SIG-M5 treated with dmso at 0.1 percent for 504 hours (cell line): ENCODE data around the gene PKNOX2.

Source experiments
- DNase-seq: peaks from one replicate; lab custom pipeline; 2025; ENCODE audit not compliant: unreplicated experiment; lab: John Stamatoyannopoulos, UW

The PKNOX2 gene

DNA sequence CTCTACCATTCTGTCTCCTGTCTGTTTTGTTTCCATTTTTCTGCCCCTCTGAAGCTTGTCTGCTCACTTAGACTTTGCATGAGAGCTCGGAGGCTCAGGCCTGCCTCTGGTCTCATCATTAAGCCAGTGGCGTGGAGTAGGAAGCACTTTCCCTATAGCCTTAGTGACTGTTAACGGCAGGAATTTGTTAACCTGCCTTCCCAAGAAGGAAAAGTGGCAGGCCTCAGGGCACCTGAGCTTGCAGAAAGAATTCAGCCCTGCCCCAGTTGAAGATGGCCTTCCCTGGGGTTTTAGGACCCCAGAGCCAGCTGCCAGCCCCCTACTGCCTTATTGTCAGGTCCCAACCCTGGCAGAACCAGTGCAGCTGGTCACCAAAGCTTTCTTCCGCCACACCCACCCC, 93.2 kb downstream of the PKNOX2 start:
- DNase-seq = no peak

DNA sequence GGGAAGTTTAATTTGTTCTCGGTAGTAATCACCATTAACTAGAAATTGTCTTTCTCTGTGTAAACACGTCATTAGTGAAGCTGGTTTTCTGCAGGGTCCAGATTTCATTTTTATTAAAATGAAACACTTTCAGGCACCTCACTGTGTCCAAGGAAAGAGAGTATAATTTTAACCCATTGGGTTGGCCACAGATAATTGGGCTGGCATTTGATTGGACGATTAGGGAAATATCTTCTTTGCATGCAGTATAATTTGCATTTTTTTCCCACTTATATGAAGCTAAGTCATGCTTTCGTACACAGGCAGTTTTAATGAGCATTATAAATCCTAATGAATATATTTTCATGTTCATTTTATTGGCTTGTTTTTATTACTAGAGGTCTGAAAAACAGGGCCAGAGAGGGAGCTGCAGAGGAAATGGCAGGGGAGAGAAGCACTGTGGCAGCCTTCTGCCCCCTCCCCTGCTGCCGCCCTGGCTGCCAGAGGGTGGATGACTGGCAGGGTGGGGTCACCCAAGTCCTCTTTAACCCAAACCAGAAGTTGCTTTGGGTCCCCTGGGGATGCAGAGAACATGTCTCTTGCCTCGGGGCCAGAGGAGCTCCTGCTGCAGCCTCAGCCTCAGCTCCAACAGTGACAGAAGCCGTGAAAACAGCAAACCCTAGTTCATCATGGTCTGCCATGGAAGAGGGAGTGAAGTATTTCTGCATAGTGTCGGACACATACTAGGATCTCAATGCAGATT, 93.9 kb downstream of the PKNOX2 start:
- DNase-seq = no peak

DNA sequence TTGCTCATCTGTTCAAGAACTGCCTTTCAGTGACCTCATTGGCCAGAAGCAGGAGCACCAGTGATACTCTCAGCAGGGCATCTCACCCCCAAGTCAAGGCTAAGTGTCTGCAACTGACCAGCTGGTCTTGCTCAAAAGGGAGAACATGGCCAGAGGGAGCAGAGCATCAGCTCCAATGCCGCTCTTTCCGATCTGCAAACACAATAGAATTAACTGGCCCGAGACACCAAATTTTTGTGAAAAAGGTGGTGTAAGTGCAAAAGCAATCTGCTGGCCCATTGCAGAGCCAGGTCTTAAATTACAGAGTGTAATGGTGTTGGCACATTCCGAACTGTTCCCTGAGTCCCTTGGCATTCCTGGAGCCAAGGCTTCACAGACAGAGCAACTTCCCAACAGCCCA, 97.0 kb downstream of the PKNOX2 start:
- no peak for DNase-seq

DNA sequence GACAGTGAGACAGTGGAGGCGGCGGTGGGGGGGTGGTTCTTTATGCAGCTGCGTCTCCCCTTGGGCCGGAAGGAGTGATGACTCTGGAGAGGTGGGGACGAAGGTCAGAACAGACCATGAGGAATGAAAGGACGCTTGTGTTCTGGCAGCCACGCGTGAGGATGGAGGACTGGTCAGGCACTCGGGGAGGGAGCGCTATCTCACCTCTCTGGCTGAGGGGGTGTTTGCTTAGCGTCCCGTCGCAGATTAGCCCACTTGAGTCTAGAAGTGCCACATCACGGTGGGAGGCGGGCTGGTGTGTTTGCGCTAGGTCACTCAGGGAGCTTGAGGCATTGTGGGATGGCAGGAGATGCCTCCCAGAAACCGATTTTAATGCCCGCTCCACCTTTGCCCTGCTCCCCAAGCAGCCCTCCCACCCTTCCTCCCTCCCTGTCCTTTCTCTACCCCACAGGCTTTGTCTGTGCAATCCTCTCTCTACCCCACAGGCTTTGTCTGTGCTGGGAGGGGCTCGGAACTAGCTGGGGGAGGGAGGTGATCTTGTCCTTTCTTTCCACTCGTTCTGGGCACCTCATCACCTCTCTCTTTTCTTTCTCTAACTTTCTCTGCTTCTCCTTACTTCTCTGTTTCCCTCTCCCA, 97.8 kb downstream of the PKNOX2 start:
- no peak for DNase-seq

DNA sequence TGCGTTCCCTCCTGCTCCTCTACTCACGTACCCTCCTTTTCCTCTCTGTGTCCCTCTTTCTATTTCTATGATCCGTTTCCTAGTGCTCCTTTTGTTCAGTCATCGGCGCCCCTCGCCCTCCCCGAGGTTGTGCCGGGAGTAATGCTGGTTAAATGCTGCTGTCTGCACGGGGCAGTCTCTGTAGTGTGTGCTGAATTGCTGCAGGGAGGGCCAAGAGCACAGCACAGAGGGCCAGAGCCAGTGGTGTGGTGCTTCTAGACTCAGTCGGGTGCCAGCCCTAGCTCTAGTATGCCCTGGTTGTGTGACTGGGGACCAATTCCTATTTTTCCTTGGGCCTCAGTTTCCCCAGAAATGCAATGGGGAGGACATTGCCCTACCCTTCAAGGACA, 98.3 kb downstream of the PKNOX2 start:
- DNase-seq = no peak

DNA sequence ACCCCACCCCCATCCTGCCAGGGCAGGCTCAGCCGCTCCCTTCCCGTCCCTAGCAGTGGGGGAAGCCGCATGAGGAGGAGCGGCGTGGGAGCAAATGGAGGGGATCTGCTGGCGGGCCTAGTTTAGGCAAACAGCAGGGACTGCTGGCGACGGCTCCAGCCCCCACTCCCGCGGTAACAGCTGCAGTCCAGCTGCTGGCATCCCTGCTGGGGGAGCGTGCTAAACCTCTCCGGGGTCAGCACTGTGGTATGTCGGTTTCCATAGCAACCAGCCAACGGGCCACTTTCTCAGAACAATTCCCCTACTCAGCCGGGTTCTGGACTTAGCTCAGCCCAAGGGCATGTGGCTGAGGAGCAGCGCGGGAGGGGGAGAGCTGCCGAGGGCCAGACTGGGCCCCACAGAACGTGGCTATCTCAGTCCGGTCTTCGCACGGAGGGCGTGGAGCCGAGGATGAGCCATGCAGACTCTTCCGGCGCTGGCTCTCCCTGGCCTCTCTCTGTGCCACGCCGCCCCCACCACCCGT, 98.8 kb downstream of the PKNOX2 start:
- no peak for DNase-seq

DNA sequence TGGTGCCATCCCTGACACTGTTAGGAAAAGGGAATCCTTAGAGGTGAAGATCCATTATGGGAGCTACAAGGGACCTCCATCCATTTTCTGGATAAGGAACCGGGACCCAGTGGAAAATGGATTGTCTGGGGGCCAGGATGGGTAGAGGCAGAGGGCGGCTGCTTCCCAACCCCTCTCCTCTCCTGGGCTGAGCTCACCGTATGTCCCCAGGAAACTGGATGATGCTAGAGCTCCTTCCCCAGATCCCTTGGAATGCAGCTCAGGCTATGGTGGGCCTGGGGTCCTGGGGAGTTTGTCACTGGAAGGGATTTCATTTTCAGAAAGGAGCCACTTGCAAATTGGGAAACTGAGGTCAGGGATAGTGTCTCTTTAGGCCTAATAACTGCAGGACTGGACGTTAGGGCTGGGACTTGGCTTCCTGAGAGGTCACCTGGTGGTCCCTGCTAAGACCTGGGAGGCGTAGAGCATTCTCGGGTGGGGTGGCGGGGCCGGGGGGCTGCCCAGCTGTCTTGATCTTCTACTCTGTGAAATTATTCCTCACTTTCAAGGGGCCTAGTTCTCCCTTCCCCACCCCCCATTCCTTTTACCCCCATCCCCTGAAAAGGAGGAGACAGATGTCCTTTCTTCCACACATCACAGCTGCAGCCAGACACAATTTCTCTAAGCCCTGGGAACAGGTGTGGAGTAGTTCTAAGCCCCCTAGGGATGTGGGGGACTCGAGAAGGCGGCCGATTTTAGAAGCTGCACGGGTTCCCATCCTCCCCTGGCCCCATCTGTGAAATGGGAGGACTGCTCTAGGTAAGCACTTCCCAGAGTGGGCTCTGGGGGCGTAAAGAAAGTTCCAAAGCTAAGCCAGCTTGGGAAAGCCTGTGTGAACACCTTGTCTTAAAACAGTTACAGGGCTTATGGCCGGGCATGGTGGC, 99.8 kb downstream of the PKNOX2 start:
- no peak for DNase-seq

DNA sequence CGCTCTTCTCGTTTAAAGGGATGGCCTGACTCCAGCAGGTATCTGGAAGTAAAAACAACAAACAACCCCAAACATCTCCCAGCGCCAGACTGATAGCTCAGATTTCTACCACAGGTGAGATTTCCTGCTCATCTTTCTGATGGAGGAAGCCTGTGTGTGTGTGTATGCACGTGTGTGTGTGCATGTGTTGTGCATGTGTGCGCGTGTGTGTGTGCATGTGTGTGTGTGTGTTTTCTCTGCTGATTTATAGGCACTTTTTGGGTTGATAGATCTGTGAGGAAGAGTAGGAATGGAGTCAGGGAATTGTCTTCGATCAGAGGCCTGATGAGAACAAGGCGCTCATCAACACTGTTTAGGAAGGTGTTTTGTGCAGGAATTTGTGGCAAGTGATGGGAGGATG, 103.0 kb downstream of the PKNOX2 start:
- DNase-seq = no peak

DNA sequence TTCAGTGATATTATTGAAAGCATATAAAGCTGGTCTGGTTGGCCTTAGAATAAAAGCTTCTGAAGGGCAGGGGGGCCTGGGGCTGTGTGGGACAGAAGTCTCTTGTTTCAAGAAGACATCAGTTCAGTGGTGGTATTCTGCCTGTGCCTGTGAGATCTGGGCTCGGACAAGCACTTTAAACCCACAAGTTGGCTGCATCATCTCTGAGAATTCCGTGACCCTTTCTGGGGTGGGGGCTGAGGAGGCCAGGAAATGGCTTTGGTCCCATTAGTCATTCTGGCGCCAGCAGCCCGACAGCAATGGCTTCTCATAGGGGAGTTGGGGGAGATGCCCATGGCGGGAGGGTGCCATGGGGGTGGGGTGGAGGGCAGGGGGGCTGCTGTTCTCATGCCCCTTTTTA, 104.1 kb downstream of the PKNOX2 start:
- no peak for DNase-seq

DNA sequence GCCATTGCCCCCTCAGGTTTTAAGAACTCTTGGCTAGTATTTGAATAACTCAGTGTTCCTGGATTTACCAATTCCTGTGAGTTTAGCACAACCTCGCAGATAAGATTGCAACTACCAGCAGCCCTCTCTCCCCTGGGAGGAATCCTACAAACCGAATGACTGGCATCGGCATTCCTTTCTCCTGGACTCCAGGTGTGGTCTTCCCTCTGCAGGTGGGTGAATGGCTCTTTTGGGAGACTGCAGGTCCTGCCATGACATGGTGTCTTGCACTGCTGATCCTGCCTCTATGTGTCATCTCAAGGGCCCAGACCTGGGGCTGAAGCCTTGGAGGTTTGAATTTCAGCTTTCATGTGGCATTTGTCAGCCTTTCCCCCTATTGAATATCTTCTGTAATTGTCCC, 105.6 kb downstream of the PKNOX2 start:
- no peak for DNase-seq

DNA sequence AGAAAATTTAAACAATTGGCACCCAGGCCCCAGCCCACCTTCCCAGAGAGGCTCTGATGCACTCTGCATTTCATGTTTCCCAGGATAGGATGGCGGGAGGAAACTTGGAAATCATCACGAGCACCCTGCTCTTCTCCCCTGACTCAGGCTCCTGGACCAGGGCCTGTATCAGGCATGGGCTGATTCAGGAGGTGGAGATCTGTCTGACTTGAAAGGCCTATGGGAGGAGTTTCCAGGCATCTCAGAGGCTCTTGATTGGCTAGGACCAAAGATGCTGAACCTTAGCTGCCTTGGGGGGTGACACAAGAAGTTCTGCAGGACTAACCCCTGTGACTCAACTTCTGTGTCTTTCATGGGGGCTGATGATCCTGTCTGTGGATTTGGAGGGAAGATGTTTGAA, 106.2 kb downstream of the PKNOX2 start:
- no peak for DNase-seq

DNA sequence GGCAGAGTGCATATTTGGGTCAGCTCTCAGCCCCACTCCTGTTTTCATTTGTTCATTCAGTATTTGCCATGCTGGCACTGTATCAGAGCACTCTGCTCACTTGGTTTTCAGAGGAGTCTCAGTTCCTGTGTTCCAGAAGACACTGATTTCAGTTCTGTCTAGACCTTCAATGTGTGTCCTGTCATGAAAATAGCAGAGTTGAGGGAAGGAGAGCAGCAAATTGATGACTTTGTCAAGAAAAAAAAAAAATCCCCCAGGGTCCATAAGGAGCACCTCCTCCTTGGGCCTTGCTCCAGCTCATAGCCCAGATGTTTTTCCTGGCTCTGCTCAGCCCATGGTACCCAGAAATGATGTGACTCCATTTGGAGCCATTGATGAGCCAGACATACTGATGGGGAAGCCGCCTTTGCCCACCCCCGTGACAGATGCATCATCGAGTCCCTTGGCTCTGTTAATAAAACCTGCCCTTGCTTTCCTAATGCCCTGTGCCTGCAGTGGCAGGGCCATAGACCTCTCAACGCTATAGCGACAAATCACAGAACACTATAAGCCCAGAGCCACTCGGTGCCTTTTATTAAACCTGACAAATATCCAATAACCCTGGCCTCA, 107.0 kb downstream of the PKNOX2 start:
- DNase-seq = no peak

DNA sequence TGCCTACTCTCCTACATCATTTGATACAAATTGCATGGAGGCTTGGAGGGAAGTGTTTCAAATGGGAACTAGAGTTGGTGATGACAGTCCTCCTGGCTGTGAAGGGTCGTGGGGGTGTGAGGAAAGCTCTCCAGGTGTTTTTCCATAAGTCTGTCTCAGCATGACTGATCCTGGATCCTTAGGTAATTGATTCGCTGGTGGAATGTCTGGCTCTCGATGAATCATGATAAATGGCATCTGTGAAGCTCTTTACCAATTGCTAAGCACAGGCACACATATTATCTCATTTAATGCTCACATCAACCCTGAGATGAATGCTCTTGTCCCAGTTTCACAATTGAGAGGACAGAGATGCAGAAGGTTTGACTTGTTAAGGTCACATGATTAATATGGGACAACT, 107.5 kb downstream of the PKNOX2 start:
- no peak for DNase-seq

DNA sequence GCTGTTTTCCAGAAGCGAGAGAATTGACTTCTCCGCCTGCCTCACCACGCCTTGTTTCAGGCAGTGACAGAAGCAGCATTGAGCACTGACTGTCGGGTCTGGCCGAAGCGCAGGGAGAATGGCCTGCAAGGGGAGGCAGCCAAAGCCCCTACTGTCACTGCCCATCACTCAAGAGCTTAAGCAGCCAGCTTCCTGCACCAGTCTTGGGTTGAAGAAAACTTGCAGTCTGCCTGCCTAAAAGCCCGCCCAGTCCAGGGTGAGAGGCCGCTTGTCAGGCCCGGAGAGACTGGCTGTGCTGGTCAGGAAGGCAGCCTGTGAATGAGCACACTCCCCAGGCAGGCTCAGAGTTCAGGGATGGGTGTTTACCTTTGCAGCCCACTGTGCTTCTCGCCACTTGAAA, 108.3 kb downstream of the PKNOX2 start:
- DNase-seq = no peak

DNA sequence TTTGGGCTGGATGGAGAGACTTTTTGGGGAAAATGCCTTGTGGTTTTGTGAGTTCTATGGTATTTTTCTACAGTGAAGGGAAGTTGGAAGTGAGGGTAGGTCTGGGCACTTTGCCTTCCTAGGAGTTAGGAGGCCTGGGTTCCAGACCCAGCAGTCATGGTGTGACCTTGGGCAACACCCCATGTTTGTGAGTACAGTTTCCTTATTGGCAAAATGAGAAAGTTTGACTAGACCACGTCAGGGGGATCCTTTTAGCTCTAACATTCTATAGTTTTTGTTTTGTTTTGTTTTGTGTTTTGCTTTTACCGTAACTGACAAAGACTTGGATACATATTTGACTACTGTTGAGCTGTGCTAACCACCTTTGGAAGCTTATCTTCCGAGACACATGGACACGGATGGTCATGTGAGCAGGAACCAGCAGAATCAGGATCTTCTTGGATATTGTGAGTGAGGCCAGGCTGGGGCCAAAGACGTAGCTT, 109.0 kb downstream of the PKNOX2 start:
- no peak for DNase-seq

DNA sequence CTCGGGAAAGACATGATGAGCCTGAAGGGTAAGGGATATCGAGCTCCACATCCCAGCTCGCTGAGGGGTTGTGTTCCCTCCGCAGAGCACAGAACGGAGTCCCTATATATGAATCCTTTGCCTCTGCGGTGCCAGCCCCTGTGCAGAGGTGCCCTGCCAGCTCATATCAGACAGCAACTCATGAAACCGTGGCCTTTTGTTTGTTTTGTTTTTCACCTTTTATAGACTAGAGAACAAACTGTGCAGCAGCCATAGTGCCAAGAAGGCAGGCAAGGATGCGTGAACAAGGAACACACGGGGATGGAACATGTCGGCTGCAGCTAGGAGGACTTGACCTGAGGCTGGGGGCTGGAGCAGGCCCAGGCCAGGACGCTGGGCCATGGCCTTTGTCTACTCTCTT, 109.8 kb downstream of the PKNOX2 start:
- no peak for DNase-seq

DNA sequence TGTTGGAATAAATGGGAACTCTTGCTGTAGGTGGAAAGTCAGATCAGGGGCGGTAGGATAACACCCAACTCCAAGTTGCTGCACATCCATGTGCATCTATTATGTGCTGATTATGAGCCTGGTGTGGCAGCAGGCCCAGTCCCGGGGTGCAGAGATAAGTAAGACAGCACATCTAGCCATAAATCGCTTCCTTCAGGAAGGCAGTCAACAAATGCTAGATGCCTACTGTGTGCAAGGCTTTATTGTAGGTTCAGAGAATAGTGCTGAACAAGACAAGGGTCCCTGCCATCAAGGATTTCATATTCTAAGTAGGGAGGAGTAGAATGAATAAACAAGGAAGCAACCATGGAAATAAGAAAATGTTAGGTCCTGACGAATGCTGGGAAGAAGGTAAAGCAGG, 110.2 kb downstream of the PKNOX2 start:
- DNase-seq = no peak

DNA sequence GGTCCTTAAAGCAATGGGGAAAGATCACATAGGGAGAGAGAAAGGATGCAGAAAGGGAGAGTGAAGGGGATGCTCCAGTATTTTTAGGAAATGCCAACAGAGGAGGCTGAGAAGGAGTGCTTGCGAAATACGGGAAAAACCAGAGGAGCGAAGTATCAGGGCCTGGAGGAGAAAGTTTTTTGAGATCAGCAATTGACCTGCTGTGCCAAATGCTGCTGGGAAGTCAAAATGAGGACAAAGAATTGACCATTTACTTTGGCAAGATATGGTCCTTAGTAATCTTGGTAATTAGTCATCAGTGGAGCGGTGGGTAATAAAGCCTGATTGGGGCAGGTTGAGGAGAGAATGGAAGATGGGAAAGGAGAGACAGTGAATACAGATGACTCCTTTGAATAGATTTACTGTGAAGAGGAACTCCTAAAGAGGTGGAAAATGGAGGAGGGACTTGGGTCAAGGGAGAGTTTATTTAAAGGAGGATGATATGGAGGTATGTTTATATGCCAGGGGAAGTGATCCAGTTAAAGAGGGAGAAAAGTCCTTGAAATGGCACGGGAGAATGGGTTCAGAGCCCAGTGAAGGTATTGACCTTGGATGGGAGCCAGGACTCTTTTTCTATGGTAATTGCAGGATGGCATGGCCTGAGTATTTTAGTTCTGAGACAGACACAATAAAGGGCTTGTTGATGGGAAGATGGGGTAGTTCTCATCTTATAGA, 111.5 kb downstream of the PKNOX2 start:
- no peak for DNase-seq

DNA sequence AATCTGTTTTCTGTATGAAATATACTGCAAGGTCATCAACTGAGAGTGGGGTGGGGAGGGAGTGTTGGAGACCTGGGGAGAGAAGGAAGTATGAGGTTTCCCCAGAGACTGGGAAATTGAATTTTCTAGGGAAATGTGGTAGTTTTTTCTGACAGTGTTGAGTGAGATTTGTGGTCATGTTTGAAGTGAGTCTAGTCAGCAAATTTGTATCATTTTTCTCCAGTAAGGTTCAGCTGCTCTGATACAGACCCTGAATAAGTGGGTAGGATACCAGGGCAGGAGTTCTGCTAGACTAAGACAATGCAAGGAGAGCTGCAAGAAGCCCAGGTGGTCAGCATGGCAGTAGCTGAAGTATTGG, 112.0 kb downstream of the PKNOX2 start:
- DNase-seq = no peak

DNA sequence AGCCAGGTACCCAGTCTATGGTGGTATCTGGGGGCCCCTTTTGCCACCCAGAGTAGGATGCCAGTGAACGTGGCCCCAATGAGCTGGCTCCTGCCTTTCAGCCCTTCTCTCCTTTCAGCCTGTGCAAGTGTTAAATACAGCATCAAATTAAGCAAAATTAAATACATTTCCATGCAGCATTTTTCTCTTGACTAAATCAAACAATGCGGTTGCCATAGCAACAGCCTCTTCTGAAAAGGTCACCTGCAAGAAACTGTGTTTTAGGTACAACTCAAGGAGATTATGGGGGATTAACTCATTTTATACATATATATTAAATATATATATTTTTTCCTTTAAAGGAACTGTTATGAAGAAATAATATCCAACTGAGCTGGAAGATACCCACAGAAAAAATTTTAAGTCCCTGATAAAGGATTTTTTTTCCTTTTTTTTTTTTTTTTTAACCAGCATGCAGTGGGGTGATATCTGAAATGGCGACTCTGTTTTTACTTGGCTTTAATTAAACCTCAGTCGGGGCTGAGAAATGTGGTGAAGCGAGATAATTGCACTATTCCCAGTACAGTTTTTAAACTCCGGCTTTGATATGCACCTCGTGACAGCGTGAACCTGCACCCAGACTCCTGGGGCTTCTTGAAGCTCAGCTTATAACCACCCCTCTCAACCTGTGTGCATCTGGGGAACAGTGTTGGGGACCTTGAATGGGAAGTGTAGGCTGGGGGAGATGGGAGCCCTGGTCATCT, 115.3 kb downstream of the PKNOX2 start:
- DNase-seq = no peak
